T-helper 2 cell (primary cell): ENCODE results near the gene DRP2.
"Not testable (repeated sequence)": the region's sequence is repeated elsewhere in the genome, so short reads cannot be mapped to it uniquely, and the experiment has no call there.

ENCODE experiments used
- DNase-seq, 5 experiments: peaks; one replicate each; pipeline versions ENCODE4 v3.0.0 to v3.0.0-alpha.2; 2012 to 2022

Gene DRP2

GRCh38 chrX:101237041-101237440 lies 17.5 kb downstream of the DRP2 start:
- DNase-seq: no peak

GRCh38 chrX:101241531-101241930 lies 21.9 kb downstream of the DRP2 start:
- DNase-seq: no peak

- no peak for DNase-seq
Observed at GRCh38 chrX:101252634-101253033, 33.0 kb downstream of the DRP2 start.

- peak in 1 of 5 experiments; percentile 26 for DNase-seq
Observed at GRCh38 chrX:101257448-101258258, 38.1 kb downstream of the DRP2 start.

- DNase-seq: no peak
Observed at GRCh38 chrX:101258259-101258581, 38.6 kb downstream of the DRP2 start.

GRCh38 chrX:101260435-101260834 lies 40.8 kb downstream of the DRP2 start:
- no peak for DNase-seq

GRCh38 chrX:101262590-101262989 lies 43.0 kb downstream of the DRP2 start:
- no peak for DNase-seq

GRCh38 chrX:101263766-101264165 lies 44.2 kb downstream of the DRP2 start:
- DNase-seq: no peak

GRCh38 chrX:101265869-101266428 lies 46.4 kb downstream of the DRP2 start:
- DNase-seq: no peak

- DNase-seq: no peak
Observed at GRCh38 chrX:101274198-101274597, 54.6 kb downstream of the DRP2 start.

GRCh38 chrX:101276238-101276637 lies 56.7 kb downstream of the DRP2 start:
- DNase-seq: no peak

GRCh38 chrX:101287402-101287801 lies 67.8 kb downstream of the DRP2 start:
- peak in 1 of 5 experiments; percentile 23 for DNase-seq

GRCh38 chrX:101290957-101291603 lies 71.5 kb downstream of the DRP2 start, which contains the start of gene TAF7L:
Gene TAF7L (minus strand): TSS chrX:101291334. CDS start chrX:101287543, 3,791 bp downstream.
- no peak for DNase-seq

- not testable (repeated sequence) for DNase-seq
Observed at GRCh38 chrX:101295603-101296002, 76.0 kb downstream of the DRP2 start.

- no peak for DNase-seq
Observed at GRCh38 chrX:101303790-101304189, 84.2 kb downstream of the DRP2 start.
